NCI-H2227 treated with DMSO at 0.1 percent for 48 hours (cell line): ENCODE measurements around the gene MON1B.

Experiments
- DNase-seq: peaks from one replicate; lab custom pipeline; 2025; lab: John Stamatoyannopoulos, UW

The MON1B gene

DNA sequence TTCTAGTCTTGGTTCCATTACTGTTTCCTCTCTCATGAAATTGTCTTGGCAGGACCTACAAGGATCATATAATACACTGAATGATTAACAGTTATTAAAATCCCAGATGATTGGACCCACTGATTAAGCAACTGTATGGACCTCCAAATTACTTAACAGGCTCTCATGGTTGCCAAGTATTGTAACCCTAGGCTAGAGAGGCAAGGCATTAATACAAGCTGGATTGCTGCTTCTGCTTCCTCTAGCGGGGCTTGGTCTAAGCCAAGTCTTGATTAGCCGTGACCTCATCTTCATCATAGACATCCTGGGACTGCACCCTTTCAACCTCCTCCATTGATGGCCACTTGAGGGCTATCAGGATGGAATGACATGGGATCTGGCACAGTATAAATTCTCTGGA lies 55.2 kb downstream of the MON1B start:
- no peak for DNase-seq

DNA sequence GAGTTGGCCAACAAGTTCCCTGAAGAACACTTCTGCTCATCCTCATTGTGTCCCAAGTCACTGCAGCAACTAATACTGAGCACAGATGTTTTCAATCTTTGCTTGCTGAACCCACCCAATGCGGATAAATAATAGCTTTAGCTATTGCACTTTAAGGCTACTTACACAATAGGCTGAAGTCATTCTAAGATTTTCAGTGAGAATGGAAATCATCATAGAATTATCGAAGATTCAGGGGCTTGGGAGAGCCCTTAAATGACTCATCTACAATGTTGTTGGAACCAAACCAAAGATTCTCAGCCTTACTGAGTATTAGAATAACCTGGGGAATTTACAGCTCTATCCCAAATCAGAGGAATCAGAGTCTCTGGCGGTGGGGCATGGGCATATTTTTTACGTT lies 59.4 kb downstream of the MON1B start:
- DNase-seq: no peak
